ENCODE data around the gene PLXNC1.

DNA sequence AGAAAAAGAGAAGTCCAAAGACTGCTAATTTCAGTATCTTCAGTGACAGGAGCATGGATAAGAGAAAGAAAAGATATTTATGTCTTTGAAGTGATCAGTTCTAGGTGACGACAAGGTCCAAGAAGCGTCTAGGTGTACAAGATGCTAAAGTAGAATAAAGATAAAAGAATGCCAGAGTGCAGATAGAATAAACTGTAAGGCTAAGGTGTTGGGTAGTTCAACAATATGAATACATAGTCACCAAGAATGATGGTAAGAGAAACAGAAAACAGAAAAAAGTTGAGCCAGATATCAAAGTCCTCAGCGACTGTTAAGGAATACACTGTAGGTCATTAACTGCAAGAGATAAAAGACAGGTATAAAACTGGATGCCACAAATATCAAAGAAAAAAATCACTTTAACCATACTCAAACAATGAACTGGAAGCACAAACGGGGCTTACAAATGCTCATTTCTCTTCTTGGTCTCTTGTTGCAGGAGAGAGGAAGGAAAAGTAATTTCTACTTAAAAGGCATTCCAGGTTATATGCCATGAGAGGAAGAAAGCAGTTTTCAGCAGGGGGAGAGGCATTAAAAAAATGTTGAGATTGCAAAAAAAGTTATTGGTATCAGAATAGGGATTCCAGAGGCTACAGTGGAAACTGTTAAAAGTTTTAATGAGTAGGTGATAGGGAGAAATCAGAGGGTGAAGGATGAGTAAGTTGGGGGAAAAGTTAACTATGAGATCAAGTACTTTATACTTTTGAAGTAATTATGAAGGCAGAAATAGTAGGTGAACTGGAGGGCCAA is 189.8 kb downstream of the PLXNC1 start:
- TF ChIP-seq CTCF (IDR thresholded peaks at IDR 0.05; ENCODE audit: insufficient read depth, low read length) (no peak), POLR2AphosphoS5 (IDR thresholded peaks at IDR 0.05; ENCODE audit: low read depth) (no peak)

Data from HL-60 (cell line).